Esophagus muscularis mucosa (tissue), 3 donors: Measurements from ENCODE around the gene BICC1.

Experiments used
- POLR2A ChIP-seq: fragments of 450-650 bp; IDR thresholded peaks from one replicate; pipeline ENCODE4 v1.6.1; 2017; ENCODE audit warnings: antibody characterized with exemption, moderate library complexity, mild to moderate bottlenecking, low read depth
- TF ChIP-seq, protein P1 (sequence below), 3 experiments: fragments of 200-600 bp in 2 of 3; fragments of 450-650 bp in 1 of 3; sonication (generic) in 2 of 3; IDR thresholded peaks; one replicate each; pipeline ENCODE4 v1.5.1; 2017 to 2019; ENCODE audit warnings: antibody characterized with exemption in 3 of 3, mild to moderate bottlenecking in 2 of 3, moderate library complexity in 1 of 3

DNA sequence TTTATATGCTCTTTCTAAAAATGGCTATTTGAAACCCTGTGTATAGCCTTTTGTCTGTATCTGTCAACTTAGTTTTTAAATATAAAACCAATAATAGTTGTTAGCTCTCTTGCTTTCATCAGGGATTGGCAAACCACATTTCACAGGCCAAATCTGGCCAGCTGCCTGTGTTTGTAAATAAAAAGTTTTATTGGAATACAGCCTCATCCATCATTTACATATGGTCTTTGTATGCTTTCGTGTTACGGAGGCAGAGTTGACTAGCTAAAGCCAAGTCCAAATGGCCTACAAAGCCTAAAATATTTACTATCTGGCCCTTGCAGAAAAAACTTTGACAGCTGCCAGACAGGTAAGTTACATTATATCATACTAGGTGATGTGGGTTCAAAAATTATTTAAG lies 235.0 kb downstream of the BICC1 start:
- TF ChIP-seq, protein P1, sequence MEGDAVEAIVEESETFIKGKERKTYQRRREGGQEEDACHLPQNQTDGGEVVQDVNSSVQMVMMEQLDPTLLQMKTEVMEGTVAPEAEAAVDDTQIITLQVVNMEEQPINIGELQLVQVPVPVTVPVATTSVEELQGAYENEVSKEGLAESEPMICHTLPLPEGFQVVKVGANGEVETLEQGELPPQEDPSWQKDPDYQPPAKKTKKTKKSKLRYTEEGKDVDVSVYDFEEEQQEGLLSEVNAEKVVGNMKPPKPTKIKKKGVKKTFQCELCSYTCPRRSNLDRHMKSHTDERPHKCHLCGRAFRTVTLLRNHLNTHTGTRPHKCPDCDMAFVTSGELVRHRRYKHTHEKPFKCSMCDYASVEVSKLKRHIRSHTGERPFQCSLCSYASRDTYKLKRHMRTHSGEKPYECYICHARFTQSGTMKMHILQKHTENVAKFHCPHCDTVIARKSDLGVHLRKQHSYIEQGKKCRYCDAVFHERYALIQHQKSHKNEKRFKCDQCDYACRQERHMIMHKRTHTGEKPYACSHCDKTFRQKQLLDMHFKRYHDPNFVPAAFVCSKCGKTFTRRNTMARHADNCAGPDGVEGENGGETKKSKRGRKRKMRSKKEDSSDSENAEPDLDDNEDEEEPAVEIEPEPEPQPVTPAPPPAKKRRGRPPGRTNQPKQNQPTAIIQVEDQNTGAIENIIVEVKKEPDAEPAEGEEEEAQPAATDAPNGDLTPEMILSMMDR (IDR thresholded peaks at IDR 0.05) = no peak
- no peak for TF ChIP-seq POLR2A
